PC-9 (cell line): ENCODE data around the gene LRG1. TPM values are rescaled to one million over a fixed set of nuclear protein-coding genes. Genes with fewer than 3 reads are reported as not detected.

Source experiments
- BruUV-seq: library from RNA; stranded (reverse); fragments of 400-500 nt; replicated peaks from 2 replicates; lab custom pipeline; 2021; lab: Mats Ljungman, UMichigan
- CTCF ChIA-PET: fragments of 300-600 bp; sonication (Branson Sonifier 250); formaldehyde crosslinking; loops from one replicate; lab custom pipeline; 2022; ENCODE audit warnings: antibody characterized with exemption; lab: Charles Lee
- POLR2A ChIA-PET: fragments of 300-600 bp; sonication (Branson Sonifier 250); formaldehyde crosslinking; loops from one replicate; lab custom pipeline; 2022; ENCODE audit warnings: antibody characterized with exemption; ENCODE audit not compliant: unreplicated experiment; lab: Charles Lee
- DNase-seq, 2 experiments: peaks; one replicate each; pipeline versions ENCODE4 v3.0.0 to v3.0.0-alpha.2; 2015 to 2022; ENCODE audit warnings: mixed read lengths in 1 of 2
- H2AFZ ChIP-seq: fragments of 200-600 bp; sonication (generic); 2 replicates; pipeline ENCODE4 v1.8.1; 2017; ENCODE audit warnings: antibody characterized with exemption
- H3F3A ChIP-seq: fragments of 200-600 bp; sonication (generic); 2 replicates; pipeline ENCODE4 v1.8.1; 2017; ENCODE audit warnings: antibody characterized with exemption, mild to moderate bottlenecking, low read depth; ENCODE audit not compliant: insufficient read depth
- H3K27ac ChIP-seq: fragments of 200-600 bp; sonication (generic); 2 replicates; pipeline ENCODE4 v1.6.1; 2016; ENCODE audit warnings: mixed run types
- H3K27me3 ChIP-seq: fragments of 200-600 bp; sonication (generic); 2 replicates; pipeline ENCODE4 v1.6.1; 2016; ENCODE audit warnings: low read depth, mixed run types; ENCODE audit not compliant: insufficient read depth
- H3K36me3 ChIP-seq: fragments of 200-600 bp; sonication (generic); 2 replicates; pipeline ENCODE4 v1.6.1; 2016; ENCODE audit warnings: low read depth, mixed run types
- H3K4me1 ChIP-seq: fragments of 200-600 bp; sonication (generic); replicated peaks from 2 replicates; pipeline ENCODE4 v1.6.1; 2016; ENCODE audit warnings: mixed run types; ENCODE audit not compliant: insufficient read depth
- H3K4me2 ChIP-seq: fragments of 200-600 bp; sonication (generic); 2 replicates; pipeline ENCODE4 v1.6.1; 2017; ENCODE audit warnings: mixed run types
- H3K4me3 ChIP-seq: fragments of 200-600 bp; sonication (generic); 2 replicates; pipeline ENCODE4 v1.6.1; 2016; ENCODE audit warnings: mixed run types
- H3K79me2 ChIP-seq: fragments of 200-600 bp; sonication (generic); 2 replicates; pipeline ENCODE4 v1.6.1; 2017; ENCODE audit warnings: low read depth, mixed run types
- H3K9me2 ChIP-seq: fragments of 200-600 bp; sonication (generic); 2 replicates; pipeline ENCODE4 v1.8.1; 2017; ENCODE audit warnings: mild to moderate bottlenecking; ENCODE audit not compliant: insufficient read depth
- H3K9me3 ChIP-seq: fragments of 200-600 bp; sonication (generic); 2 replicates; pipeline ENCODE4 v1.8.1; 2016; ENCODE audit warnings: low read depth; ENCODE audit not compliant: insufficient read depth
- H4K20me1 ChIP-seq: fragments of 200-600 bp; sonication (generic); 2 replicates; pipeline ENCODE4 v1.8.1; 2017; ENCODE audit not compliant: insufficient read depth
- EZH2 ChIP-seq: fragments of 200-600 bp; sonication (generic); IDR thresholded peaks from 2 replicates; pipeline ENCODE4 v1.8.0; 2017; ENCODE audit warnings: antibody characterized with exemption, low read depth
- intact Hi-C: fragments of 100-400 bp; cut with micrococcal nuclease; formaldehyde crosslinking; loops from one replicate; pipeline ENCODE4 v1.10.0; 2022; ENCODE audit not compliant: unreplicated experiment
- total RNA-seq: library from RNA; stranded (reverse); gene quantifications from 2 replicates; pipeline ENCODE4 v1.2.3, GENCODE V29; 2021
- TF ChIP-seq, protein P1 (sequence below): fragments of 200-600 bp; sonication (generic); conservative IDR thresholded peaks from 2 replicates; pipeline ENCODE4 v1.6.1; 2017; ENCODE audit warnings: mixed run types, antibody characterized with exemption, mild to moderate bottlenecking, moderate library complexity

Gene LRG1
- total RNA-seq, 1 experiment from 2014 or later, result 25.6 TPM

GRCh38 chr19:4556597-4557127 lies 16.8 kb upstream of the LRG1 start:
- peak overlapping the region; percentile 56 for H3K4me2 ChIP-seq
- no peaks in the 10 kb centered on the region for H3K36me3 ChIP-seq
- no peaks in the 10 kb centered on the region for H3K27me3 ChIP-seq
- CTCF ChIA-PET, result interaction anchor here (0.7 kb wide), 1 partner anchor 419 kb away, joined by 7 read pairs; no protein-coding TSS in a partner anchor
- BruUV-seq, result no TSS peak
- no peak overlapping the region for H3K27ac ChIP-seq
- H3K4me3 ChIP-seq, result peak overlapping the region; percentile 31; the same call in 1 of the 2 replicates
- DNase-seq, result peak in 1 of 2 experiments; percentile 41
- no peaks in the 10 kb centered on the region for H3K9me2 ChIP-seq
- H3K4me1 ChIP-seq, result no peaks in the 10 kb centered on the region
- H3K79me2 ChIP-seq, result no peaks in the 10 kb centered on the region
- no peaks in the 10 kb centered on the region for H4K20me1 ChIP-seq
- no peaks in the 10 kb centered on the region for H3K9me3 ChIP-seq
- POLR2A ChIA-PET, result no interaction called here
- H3F3A ChIP-seq, result peaks cover 3% of the 10 kb centered on the region
- no peak overlapping the region for H2AFZ ChIP-seq
- TF ChIP-seq, protein P1, sequence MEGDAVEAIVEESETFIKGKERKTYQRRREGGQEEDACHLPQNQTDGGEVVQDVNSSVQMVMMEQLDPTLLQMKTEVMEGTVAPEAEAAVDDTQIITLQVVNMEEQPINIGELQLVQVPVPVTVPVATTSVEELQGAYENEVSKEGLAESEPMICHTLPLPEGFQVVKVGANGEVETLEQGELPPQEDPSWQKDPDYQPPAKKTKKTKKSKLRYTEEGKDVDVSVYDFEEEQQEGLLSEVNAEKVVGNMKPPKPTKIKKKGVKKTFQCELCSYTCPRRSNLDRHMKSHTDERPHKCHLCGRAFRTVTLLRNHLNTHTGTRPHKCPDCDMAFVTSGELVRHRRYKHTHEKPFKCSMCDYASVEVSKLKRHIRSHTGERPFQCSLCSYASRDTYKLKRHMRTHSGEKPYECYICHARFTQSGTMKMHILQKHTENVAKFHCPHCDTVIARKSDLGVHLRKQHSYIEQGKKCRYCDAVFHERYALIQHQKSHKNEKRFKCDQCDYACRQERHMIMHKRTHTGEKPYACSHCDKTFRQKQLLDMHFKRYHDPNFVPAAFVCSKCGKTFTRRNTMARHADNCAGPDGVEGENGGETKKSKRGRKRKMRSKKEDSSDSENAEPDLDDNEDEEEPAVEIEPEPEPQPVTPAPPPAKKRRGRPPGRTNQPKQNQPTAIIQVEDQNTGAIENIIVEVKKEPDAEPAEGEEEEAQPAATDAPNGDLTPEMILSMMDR, result no peak
- no peak for TF ChIP-seq EZH2
- intact Hi-C loops, result no loop called here

GRCh38 chr19:4555657-4556561 lies 16.1 kb upstream of the LRG1 start:
- peaks cover 3% of the 10 kb centered on the region for H3F3A ChIP-seq
- BruUV-seq, result no TSS peak
- peak overlapping the region; percentile 31; the same call in 1 of the 2 replicates for H3K4me3 ChIP-seq
- H2AFZ ChIP-seq, result no peak overlapping the region
- CTCF ChIA-PET, result interaction anchor here (0.7 kb wide), 1 partner anchor 419 kb away, joined by 7 read pairs; no protein-coding TSS in a partner anchor
- H3K4me1 ChIP-seq, result no peaks in the 10 kb centered on the region
- no peaks in the 10 kb centered on the region for H4K20me1 ChIP-seq
- intact Hi-C loops, result no loop called here
- no peaks in the 10 kb centered on the region for H3K27me3 ChIP-seq
- POLR2A ChIA-PET, result no interaction called here
- TF ChIP-seq EZH2, result no peak
- TF ChIP-seq, protein P1, result no peak
- no peak overlapping the region for H3K27ac ChIP-seq
- H3K9me3 ChIP-seq, result no peaks in the 10 kb centered on the region
- H3K36me3 ChIP-seq, result no peaks in the 10 kb centered on the region
- peak overlapping the region; percentile 56; the same call in 1 of the 2 replicates for H3K4me2 ChIP-seq
- peak in 1 of 2 experiments; percentile 62 for DNase-seq
- H3K79me2 ChIP-seq, result no peaks in the 10 kb centered on the region
- H3K9me2 ChIP-seq, result no peaks in the 10 kb centered on the region

DNA sequence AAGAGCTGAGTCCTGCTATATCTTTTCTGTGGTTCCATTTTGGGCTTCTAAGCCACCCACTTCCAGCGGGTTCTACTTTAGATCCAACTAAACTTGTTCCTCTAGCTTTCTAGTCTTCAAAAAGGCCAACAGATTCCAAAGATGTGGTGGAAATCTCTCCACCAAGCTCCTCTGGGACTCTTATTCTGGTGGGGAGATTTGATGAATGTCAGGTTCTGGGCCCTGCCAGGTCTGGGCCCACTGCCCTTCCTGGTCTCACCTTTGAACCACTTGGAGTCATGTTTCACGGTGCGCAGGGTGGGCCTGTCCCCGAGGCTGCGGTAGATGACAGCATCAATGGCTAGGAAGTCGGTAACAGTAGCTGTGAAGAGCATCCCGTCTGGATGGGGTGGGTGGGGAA lies 14.9 kb upstream of the LRG1 start:
- CTCF ChIA-PET, result no interaction called here
- intact Hi-C loops, result no loop called here
- POLR2A ChIA-PET, result interaction anchor here (0.7 kb wide), 1 partner anchor 80 kb away, joined by 6 read pairs; no protein-coding TSS in a partner anchor

More for the DNA sequence above, 14.9 kb upstream of the LRG1 start:
- no peak for DNase-seq
- H3F3A ChIP-seq, result peaks cover 3% of the 10 kb centered on the region
- no peaks in the 10 kb centered on the region for H3K36me3 ChIP-seq
- no peak for TF ChIP-seq EZH2
- no TSS peak for BruUV-seq
- H3K27me3 ChIP-seq, result no peaks in the 10 kb centered on the region
- H2AFZ ChIP-seq, result no peak overlapping the region
- no peak overlapping the region for H3K4me3 ChIP-seq
- H3K9me3 ChIP-seq, result no peaks in the 10 kb centered on the region
- H3K9me2 ChIP-seq, result no peaks in the 10 kb centered on the region
- H3K27ac ChIP-seq, result no peak overlapping the region
- no peaks in the 10 kb centered on the region for H3K79me2 ChIP-seq
- no peaks in the 10 kb centered on the region for H3K4me1 ChIP-seq
- H4K20me1 ChIP-seq, result no peaks in the 10 kb centered on the region
- no peak overlapping the region for H3K4me2 ChIP-seq
